GM19372 (cell line): ENCODE results near the gene TMED1.
"Not testable (repeated sequence)": the region's sequence is repeated elsewhere in the genome, so short reads cannot be mapped to it uniquely, and the experiment has no call there.

Source experiments
- ATAC-seq: cut with Tn5 transposase; IDR thresholded peaks from one replicate; pipeline ENCODE4 v1.9.1; 2021; ENCODE audit warnings: mild to moderate bottlenecking, low read depth, moderate library complexity; ENCODE audit not compliant: unreplicated experiment

The TMED1 gene, protein sequence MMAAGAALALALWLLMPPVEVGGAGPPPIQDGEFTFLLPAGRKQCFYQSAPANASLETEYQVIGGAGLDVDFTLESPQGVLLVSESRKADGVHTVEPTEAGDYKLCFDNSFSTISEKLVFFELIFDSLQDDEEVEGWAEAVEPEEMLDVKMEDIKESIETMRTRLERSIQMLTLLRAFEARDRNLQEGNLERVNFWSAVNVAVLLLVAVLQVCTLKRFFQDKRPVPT

GRCh38 chr19:10835754-10836478 lies at the start of gene TMED1:
TMED1 (minus strand) TSS chr19:10836212; CDS start chr19:10836191, 21 bp downstream.
- peak; percentile 74 for ATAC-seq

- no peak for ATAC-seq
Observed at GRCh38 chr19:10885201-10886169, 49.5 kb upstream of the TMED1 start.

GRCh38 chr19:10884274-10884673 lies 48.3 kb upstream of the TMED1 start:
- no peak for ATAC-seq

DNA sequence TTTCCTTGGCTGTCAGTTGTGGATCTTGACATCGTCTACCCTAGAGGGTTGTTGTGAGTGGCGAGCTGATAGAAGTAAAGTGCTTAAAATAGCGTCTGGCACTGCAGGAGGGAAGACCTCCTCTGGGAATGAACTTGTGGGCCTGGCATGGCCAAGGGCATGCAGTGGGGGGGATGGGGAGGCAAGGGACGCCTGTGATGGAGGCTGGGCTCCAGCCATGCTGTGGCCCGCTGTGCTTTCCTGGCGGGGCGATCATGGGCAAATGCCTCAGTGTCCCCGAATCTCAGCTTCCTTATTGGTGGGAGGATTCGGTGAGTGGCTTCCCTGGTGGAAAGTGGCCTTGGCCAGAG lies 46.1 kb upstream of the TMED1 start:
- no peak for ATAC-seq

GRCh38 chr19:10881403-10882107 lies 45.5 kb upstream of the TMED1 start:
- ATAC-seq = no peak

DNA sequence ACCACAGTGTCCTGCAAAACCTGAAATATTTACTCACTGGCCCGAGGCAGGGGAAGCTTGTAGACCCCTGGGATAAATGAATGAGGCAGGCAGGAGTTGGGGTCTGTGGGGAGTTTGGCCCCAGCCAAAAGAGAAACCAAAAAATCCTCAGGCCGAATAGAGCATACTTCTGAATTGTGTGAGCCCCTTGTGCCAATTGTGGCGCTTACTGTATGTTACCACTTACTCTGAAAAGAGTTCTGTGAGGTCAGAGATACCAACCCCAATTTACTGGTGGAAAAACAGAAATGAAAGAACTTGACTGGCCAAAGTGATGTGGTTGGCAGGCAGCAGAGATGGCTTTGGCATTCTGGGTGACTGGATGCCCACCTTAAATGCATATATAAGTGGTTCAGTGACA lies 42.2 kb upstream of the TMED1 start:
- no peak for ATAC-seq

DNA sequence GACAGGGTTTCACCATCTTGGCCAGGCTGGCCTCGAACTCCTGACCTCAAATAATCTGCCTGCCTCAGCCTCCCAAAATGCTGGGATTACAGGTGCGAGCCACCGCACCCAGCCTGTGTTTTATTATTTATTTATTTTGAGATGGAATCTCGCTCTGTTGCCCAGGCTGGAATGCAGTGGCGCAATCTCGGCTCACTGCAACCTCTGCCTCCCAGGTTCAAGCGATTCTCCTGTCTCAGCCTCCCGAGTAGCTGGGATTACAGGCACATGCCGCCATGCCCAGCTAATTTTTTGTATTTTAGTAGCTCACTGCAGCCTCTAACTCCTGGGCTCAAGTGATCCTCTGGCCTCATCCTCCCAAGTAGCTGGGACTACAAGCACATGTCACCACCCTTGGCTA lies 41.6 kb upstream of the TMED1 start:
- ATAC-seq = not testable (repeated sequence)

- ATAC-seq = no peak
Observed at GRCh38 chr19:10876459-10877240, 40.6 kb upstream of the TMED1 start.

GRCh38 chr19:10874024-10874423 lies 38.0 kb upstream of the TMED1 start:
- no peak for ATAC-seq

DNA sequence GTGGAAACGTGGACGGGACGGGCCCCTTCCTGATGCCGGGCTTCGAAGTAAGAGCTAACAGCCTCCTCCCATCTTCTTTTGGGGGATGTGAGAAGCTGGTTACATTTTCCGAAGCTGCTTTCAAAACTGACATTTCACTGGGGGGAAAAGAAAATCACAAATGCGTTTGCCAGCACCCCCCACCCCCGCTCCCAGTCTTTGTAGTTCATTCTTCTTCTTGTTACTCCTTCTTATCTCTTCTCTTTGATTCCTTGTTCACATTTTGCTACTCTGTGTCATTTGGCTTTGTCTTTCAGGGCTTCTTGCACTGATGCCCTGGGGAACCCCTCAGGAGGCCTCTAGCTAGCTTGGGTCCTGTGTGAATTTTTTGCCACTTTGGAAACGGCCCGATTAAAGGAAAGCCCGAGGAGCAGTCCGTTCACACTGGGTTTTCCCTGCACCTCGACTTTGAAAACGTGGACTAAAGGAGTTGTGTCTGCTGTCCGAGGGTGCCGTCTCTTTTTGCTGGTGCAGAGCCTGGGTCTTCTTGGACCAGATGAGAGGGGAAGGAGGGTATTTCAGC lies 36.6 kb upstream of the TMED1 start:
- no peak for ATAC-seq

DNA sequence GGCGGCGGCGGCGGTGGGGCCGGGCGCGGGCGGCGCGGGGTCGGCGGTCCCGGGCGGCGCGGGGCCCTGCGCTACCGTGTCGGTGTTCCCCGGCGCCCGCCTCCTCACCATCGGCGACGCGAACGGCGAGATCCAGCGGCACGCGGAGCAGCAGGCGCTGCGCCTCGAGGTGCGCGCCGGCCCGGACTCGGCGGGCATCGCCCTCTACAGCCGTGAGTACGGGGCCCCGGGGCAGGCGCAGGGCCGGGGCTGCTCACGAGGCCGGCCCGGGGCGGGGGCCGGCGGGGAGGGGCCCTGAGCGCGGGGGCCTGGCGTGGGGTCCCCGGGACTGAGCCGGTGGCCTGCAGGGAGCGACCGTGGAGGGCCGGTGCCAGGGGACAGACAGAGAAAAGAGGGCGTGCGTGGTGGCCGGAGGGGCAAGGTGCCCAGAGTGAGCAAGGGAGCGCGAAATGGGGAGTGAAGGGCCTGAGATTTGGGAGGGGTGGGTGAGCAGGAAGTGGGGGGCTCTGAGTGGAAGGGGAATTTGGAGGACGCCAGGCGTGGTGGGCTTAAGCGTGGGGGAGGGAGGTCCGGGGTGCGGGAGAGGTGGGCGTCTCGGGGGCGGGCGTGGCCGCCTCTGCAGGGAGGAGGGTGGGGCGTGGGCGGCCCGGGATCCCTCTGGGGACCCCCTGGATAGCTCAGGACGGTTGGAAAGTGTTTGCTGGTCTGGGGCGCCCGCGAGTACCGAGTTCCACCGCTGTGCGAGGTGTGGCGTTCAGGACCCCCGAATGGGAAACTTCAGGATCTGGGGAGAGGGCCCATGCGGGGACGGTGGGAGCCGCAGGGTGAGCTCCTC lies 35.9 kb upstream of the TMED1 start:
- ATAC-seq = peak; percentile 9

DNA sequence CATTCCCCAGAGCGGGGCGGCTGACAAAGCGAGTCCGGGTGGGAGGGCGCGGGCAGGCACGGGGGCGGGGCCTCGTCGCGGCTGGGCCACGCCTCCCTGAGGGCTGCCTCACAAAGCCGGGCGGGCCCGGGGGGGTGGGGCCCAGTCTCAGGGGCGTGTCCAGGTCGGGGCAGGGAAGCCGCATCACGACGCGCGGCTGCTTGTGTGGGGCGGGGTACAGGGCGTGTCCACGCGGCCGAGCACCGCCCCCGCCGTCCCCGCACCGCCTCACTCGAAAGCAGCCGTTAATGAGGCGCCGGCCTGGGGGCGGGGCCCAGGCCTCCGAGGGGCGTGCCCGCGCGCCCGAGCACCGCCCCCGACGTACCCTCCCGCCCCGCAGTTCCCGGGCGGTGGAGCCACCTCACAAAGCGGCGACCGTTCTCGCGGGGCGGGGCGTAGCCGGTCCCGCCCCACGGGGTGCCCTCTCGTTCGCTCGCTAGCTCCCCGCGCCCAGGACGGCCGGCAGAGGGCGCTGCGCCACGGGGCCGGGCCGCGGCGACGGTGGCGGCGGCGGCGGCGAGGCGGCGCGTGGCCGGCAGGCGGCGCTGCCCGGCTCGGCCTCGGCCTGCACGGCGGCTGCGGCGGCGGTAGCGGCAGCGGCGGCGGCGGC lies 35.1 kb upstream of the TMED1 start, which contains the start of gene CARM1:
Gene CARM1, plus strand, starts transcription at position 599 of the 649 bp plus-strand sequence. CDS start 150 bp downstream, outside the sequence.
- ATAC-seq = peak; percentile 82

GRCh38 chr19:10870501-10870954 lies 34.5 kb upstream of the TMED1 start:
- ATAC-seq = no peak

DNA sequence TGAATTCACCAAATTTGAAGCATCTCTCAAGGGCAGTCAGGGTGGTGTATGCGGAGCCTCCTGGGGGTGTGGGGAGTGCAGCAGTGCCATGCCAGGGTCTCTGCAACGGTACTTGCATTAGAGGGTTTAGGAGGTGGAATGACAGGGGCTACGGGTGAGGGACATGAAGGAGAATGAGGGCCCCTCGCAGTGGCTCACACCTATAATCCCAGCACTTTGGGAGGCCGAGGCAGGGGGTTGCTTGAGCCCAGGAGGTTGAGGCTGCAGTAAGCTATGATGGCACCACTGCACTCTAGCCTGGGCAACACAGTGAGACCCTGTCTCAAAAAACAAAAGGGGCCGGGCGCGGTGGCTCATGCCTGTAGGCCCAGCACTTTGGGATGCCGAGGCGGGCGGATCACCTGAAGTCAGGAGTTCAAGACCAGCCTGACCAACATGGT lies 33.9 kb upstream of the TMED1 start:
- ATAC-seq = not testable (repeated sequence)

- ATAC-seq = no peak
Observed at GRCh38 chr19:10868872-10869547, 33.0 kb upstream of the TMED1 start.

- ATAC-seq = no peak
Observed at GRCh38 chr19:10866495-10866894, 30.5 kb upstream of the TMED1 start.

GRCh38 chr19:10864538-10864899 lies 28.5 kb upstream of the TMED1 start:
- ATAC-seq = no peak
